Fibroblast of mammary gland (primary cell): ENCODE data around the gene COTL1.

Source experiments
- DNase-seq: peaks from one replicate; pipeline ENCODE4 v3.0.0-alpha.2; 2010; ENCODE audit warnings: low read depth
- H3K4me3 ChIP-seq: 2 replicates; pipeline ENCODE4 v1.5.1; 2011; ENCODE audit warnings: low read depth, mild to moderate bottlenecking, low read length, moderate library complexity; ENCODE audit not compliant: control insufficient read depth
- TF ChIP-seq, protein P1 (sequence below): conservative IDR thresholded peaks from 2 replicates; pipeline ENCODE4 v1.5.1; 2011; ENCODE audit warnings: low read depth, low read length, inconsistent platforms; ENCODE audit not compliant: control insufficient read depth, insufficient read depth

The COTL1 gene

DNA sequence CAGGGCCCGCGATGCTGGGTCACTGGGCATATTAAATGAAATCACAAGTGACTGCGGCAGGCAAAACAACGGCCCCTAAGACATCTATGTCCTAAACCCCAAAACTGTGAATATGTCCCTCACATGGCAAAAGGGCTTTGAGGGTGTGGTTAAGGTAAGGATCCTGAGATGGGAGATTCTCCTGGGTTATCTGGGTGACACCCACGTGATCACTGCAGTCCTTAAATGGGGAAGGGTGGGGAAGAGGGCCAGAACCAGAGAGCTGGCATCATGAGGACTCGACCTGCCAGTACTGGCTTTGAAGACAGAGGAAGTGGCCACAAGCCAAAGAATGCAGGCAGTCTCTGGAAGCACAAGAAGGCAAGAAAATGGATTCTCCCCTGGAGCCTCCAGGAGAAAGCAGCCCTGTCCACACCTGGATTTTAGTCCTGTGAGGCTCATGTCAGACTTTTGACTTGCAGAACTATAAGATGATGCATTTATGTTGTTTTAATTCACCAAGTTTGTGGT, 12.5 kb downstream of the COTL1 start:
- H3K4me3 ChIP-seq = no peak overlapping the region
- DNase-seq = no peak
- TF ChIP-seq, protein P1, sequence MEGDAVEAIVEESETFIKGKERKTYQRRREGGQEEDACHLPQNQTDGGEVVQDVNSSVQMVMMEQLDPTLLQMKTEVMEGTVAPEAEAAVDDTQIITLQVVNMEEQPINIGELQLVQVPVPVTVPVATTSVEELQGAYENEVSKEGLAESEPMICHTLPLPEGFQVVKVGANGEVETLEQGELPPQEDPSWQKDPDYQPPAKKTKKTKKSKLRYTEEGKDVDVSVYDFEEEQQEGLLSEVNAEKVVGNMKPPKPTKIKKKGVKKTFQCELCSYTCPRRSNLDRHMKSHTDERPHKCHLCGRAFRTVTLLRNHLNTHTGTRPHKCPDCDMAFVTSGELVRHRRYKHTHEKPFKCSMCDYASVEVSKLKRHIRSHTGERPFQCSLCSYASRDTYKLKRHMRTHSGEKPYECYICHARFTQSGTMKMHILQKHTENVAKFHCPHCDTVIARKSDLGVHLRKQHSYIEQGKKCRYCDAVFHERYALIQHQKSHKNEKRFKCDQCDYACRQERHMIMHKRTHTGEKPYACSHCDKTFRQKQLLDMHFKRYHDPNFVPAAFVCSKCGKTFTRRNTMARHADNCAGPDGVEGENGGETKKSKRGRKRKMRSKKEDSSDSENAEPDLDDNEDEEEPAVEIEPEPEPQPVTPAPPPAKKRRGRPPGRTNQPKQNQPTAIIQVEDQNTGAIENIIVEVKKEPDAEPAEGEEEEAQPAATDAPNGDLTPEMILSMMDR = no peak

DNA sequence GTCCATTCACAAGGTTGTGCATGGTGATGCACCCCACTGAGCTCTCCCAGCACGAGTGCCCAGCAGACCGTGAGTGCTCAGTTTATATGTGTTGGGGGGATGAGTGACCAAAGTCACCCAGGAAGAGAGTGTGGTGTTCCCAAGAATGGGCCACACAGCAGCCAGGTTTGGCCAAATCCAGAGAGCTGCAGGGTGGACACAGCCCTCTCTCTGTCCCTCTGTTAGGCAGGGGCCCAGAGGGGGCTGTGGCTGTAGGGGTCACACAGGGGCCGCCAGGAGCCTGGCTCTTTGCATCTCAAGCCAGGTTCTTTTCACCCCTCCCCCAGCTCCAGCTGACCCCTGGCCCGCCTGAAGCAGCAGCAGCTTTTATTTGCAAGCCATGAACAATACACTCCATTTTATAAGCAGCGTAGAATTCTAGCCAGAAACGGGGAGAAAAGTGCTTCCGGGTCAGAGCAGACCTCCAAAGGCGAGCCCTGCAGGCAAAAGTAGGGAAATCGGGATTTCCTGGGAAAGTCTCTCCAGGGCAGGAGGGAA, 13.3 kb downstream of the COTL1 start:
- no peak for DNase-seq
- no peak overlapping the region for H3K4me3 ChIP-seq
- TF ChIP-seq, protein P1 = no peak

DNA sequence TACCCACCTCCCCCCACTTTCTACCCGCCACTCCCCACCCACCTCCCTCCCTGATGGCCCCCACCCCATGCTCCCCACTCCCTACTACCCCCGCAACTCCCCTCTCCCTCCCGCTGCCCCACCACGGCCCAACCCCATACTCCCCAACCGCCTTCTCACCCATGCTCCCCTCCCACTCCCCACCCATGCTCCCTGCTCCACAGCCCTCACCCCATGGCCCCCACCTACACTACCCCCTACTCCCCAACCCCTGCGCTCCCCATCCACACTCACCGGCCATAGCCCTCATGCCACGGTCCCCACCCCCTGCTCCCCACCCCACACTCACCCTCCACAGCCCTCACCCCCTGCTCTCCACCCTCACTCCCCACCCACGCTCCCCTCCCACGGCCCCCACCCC, 13.9 kb downstream of the COTL1 start:
- no peak overlapping the region for H3K4me3 ChIP-seq
- no peak for DNase-seq
- TF ChIP-seq, protein P1 = no peak

DNA sequence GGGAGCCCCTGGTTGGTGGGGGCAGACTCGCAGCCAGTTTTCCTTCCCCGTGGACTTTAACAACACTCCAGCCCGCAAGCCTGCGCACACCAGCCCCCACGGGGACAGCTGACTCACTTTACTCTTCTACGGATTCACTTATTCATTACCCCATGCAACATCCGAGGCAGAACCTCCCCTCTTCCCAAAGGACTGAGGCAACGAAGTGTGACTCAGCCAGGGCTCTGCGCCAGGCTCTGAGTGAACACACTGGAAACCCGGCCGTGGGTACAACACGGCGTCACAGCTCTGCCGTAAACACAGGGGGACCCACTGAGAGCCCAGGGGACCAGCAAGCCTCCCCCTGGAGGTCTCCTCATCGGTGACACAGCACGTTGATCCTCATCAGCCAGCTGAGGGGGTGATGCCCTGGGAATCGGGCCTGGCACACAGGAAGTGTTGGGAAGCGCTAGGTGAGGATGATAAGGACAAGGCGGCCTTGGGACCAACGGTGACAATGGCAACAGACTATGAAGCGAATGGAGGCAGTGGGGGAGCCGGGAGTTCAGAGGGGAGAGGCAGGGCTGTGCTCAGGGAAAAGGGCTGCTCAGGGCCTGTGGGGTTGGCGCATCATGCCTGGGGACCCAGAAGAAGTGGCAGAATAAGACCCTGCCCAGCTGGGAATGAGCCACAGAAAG, 14.6 kb downstream of the COTL1 start:
- peak overlapping the region; percentile 13 for H3K4me3 ChIP-seq
- DNase-seq = peak; percentile 99
- TF ChIP-seq, protein P1 = no peak

DNA sequence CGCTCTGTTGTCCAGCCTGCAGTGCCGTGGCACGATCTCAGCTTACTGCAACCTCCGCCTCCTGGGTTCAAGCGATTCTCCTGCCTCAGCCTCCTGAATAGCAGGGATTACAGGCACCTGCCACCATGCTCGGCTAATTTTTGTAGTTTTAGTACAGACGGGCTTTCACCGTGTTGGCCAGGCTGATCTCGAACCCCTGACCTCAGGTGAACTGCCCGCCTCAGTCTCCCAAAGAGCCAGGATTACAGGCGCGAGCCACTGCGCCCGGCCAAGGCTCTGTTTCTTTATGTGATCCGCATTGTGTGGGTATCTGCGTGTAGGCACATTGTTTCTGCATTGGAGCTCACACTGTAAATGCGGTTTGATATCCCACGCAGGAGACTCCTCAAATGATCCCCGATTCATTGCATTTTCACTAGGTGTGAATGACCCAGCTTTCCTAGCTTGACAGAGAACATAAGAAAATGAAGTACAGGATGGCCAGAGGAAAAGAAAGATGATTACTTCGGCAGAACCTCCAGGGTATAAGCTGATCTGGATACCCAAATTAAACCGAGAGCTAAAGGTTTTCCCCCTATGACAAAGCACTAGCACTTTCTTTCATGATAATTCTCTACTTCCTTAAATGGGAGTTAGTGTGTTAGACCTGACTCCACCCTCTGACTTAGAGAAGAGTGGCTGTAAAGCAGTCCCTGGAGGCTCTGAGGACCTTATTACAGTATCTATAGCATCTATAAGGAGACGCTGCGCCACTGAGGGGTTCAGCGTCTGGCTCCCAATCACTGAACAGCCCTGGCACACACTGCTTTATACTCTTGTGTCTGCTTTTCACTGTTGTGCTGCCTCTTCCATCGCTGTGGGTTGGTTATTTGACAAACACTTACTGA, 17.3 kb downstream of the COTL1 start:
- TF ChIP-seq, protein P1 = no peak
- H3K4me3 ChIP-seq = no peak overlapping the region

DNA sequence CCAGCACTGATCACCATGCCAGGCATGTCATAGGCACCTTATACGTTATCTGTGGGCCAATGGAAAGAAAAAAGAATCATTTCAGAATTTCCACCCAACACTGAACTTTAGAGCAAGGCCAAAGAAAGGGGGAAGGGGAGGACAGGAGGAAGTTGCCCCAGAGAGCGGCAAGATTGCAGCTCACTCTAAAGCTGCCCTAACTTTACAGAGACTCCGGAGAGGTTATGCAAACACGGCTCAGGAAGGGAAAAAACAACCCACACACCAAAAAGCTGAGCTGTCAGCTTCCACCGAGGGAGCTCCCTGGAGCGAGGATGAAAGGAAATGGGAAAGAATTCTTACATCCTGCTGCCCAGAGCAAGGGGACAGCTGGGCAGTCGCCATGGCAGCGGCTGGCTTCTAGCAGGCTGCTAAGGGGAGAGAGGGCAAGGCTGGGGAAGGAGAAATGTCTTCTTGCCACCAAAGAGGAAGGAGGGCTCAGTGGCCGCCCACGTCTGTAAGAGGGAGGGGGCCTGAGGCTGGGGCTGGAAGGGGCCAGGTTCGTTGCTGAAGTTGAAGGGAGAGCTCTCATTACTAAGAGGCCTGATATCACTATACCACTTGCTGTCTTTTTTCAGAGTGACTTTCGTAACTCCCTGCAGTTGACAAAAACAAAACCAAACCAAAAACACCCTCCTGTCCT, 18.2 kb downstream of the COTL1 start:
- DNase-seq = peak; percentile 83
- TF ChIP-seq, protein P1 = no peak
- H3K4me3 ChIP-seq = peak overlapping the region; percentile 10

More for the DNA sequence above, 17.3 kb downstream of the COTL1 start:
- no peak for DNase-seq
